GM12865 (cell line): ENCODE data around the gene FGD5.

Experiments used
- DNase-seq: peaks from one replicate; pipeline ENCODE4 v3.0.0; 2010; ENCODE audit warnings: low read depth
- H3K4me3 ChIP-seq: 2 replicates; pipeline ENCODE4 v1.5.1; 2011; ENCODE audit warnings: mild to moderate bottlenecking, low read depth, low read length, control low read depth
- CTCF ChIP-seq: IDR thresholded peaks from 2 replicates; pipeline ENCODE4 v1.5.1; 2011; ENCODE audit warnings: low read length, control low read depth, low read depth, inconsistent platforms; ENCODE audit not compliant: insufficient read depth; ENCODE audit errors: missing control alignments

The FGD5 gene

GRCh38 chr3:14906355-14906971, 87.7 kb downstream of the FGD5 start:
- no peak overlapping the region for H3K4me3 ChIP-seq
- no peak for TF ChIP-seq CTCF
- DNase-seq = no peak

- TF ChIP-seq CTCF = no peak
- DNase-seq = no peak
- no peak overlapping the region for H3K4me3 ChIP-seq
Observed at GRCh38 chr3:14907043-14907966, 88.5 kb downstream of the FGD5 start.

- H3K4me3 ChIP-seq = no peak overlapping the region
- no peak for DNase-seq
- TF ChIP-seq CTCF = no peak
Observed at GRCh38 chr3:14909250-14909649, 90.5 kb downstream of the FGD5 start.

GRCh38 chr3:14911651-14912050, 92.9 kb downstream of the FGD5 start:
- DNase-seq = no peak
- TF ChIP-seq CTCF = no peak
- H3K4me3 ChIP-seq = no peak overlapping the region

- TF ChIP-seq CTCF = no peak
- DNase-seq = no peak
- no peak overlapping the region for H3K4me3 ChIP-seq
Observed at GRCh38 chr3:14913071-14913925, 94.5 kb downstream of the FGD5 start.

GRCh38 chr3:14913926-14914778, 95.4 kb downstream of the FGD5 start:
- no peak for TF ChIP-seq CTCF
- DNase-seq = no peak
- no peak overlapping the region for H3K4me3 ChIP-seq
